ENCODE data around the gene AQP12B. TPM values are rescaled to one million over a fixed set of nuclear protein-coding genes. Genes with fewer than 3 reads are reported as not detected.

AQP12B gene
- total and polyA plus RNA-seq, 2 of the 13 experiments (the other 11 are each of a cell fraction or from before 2014, with no cell fraction given) = not detected

DNA sequence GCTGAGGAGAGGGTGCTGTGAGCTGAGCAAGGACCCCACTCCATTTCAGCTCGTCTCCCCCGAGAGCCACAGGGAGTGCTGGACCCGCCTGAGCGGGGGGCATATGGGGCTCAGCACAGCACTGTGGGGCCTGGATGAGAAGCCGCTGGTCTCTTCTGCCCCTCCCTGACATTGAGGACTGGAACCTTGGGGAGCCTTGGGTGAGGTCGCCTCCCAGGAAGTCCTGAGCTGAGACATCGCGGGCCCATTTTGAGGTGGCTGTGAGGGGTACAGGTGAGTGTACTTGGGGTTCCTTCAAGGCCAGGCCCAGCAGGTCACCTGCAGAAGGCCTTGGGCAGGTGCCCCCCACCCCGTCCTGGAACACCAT is 5.9 kb upstream of the AQP12B start:
- ChIA-PET CTCF (ENCODE audit: low intra/inter-chr PET ratio, low total read pairs) (no interaction called here), POLR2A (no interaction called here)
- Histone ChIP-seq H3K79me2 (ENCODE audit: insufficient read depth, low read length) (no peaks in the 10 kb centered on the region), H3K36me3 (replicated peaks in 1 of 2; ENCODE audit: control insufficient read depth in 1 of 2, insufficient read depth in 2 of 2, low read length in 2 of 2) (no peaks in the 10 kb centered on the region), H3K27me3 (ENCODE audit: control insufficient read depth in 1 of 2, insufficient read depth in 2 of 2, low read length in 2 of 2) (peaks cover 27 to 50% of the 10 kb centered on the region in 2 experiments), H3K27ac (ENCODE audit: extremely low read length, insufficient read depth, low read length) (no peak overlapping the region), H3K4me2 (ENCODE audit: low read depth, low read length) (no peak overlapping the region), H4K20me1 (ENCODE audit: insufficient read depth, low read length) (no peaks in the 10 kb centered on the region), H3K9ac (ENCODE audit: insufficient read depth, low read depth, low read length) (no peak overlapping the region), H3K4me3 (replicated peaks in 1 of 3; ENCODE audit: insufficient read depth in 1 of 3, low read depth in 2 of 3, low read length in 3 of 3) (no peak overlapping the region), H3K4me1 (ENCODE audit: insufficient read depth, low read length) (no peaks in the 10 kb centered on the region), H3K9me3 (ENCODE audit: low read length) (no peaks in the 10 kb centered on the region), H2AFZ (ENCODE audit: low read length) (no peak overlapping the region)
- in situ Hi-C loops (cut with HindIII; ENCODE audit: extremely low pct_ligation_motif_present, low pct_unique_long_range_greater_than_20kb) (no loop called here), intact Hi-C loops (cut with micrococcal nuclease; ENCODE audit: unreplicated experiment) (no loop called here)
- DNase-seq (ENCODE audit: low spot score) = no peak
- TF ChIP-seq SKI (IDR thresholded peaks at IDR 0.05; ENCODE audit: partially characterized antibody) (no peak), FOSL2 (CRISPR knock-in tag; IDR thresholded peaks at IDR 0.05) (no peak), AGO1 (IDR thresholded peaks at IDR 0.05; ENCODE audit: low read depth, low read length, poor library complexity, severe bottlenecking) (no peak), IKZF4 (CRISPR knock-in tag; IDR thresholded peaks at IDR 0.05; ENCODE audit: borderline replicate concordance, low read depth, not compliant biosample characterization) (no peak), KDM4B (CRISPR knock-in tag; IDR thresholded peaks at IDR 0.05) (no peak), CREM (IDR thresholded peaks at IDR 0.05) (no peak), CREM (CRISPR knock-in tag; IDR thresholded peaks at IDR 0.05) (no peak), ELF1 (CRISPR knock-in tag; IDR thresholded peaks at IDR 0.05) (no peak), ZNF20 (CRISPR knock-in tag; IDR thresholded peaks at IDR 0.05) (no peak), ZNF615 (CRISPR knock-in tag; IDR thresholded peaks at IDR 0.05; ENCODE audit: borderline replicate concordance) (no peak), FOSL1 (CRISPR knock-in tag; IDR thresholded peaks at IDR 0.05; ENCODE audit: borderline replicate concordance) (no peak), LCORL (IDR thresholded peaks at IDR 0.05) (no peak), LCORL (CRISPR knock-in tag; IDR thresholded peaks at IDR 0.05) (no peak), SMAD3 (CRISPR knock-in tag; IDR thresholded peaks at IDR 0.05) (no peak), NFKB2 (CRISPR knock-in tag; IDR thresholded peaks at IDR 0.05; ENCODE audit: borderline replicate concordance) (no peak), ZZZ3 (CRISPR knock-in tag; IDR thresholded peaks at IDR 0.05; ENCODE audit: borderline replicate concordance) (no peak), ISX (CRISPR knock-in tag; conservative IDR thresholded peaks at IDR 0.05) (no peak), ZFX (CRISPR knock-in tag; IDR thresholded peaks at IDR 0.05; ENCODE audit: low read depth) (no peak), MIER2 (CRISPR knock-in tag; IDR thresholded peaks at IDR 0.05) (no peak)
- TF ChIP-seq, protein P1, sequence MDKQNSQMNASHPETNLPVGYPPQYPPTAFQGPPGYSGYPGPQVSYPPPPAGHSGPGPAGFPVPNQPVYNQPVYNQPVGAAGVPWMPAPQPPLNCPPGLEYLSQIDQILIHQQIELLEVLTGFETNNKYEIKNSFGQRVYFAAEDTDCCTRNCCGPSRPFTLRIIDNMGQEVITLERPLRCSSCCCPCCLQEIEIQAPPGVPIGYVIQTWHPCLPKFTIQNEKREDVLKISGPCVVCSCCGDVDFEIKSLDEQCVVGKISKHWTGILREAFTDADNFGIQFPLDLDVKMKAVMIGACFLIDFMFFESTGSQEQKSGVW (CRISPR knock-in tag; IDR thresholded peaks at IDR 0.05; ENCODE audit: borderline replicate concordance) = no peak
- TF ChIP-seq, protein P2, sequence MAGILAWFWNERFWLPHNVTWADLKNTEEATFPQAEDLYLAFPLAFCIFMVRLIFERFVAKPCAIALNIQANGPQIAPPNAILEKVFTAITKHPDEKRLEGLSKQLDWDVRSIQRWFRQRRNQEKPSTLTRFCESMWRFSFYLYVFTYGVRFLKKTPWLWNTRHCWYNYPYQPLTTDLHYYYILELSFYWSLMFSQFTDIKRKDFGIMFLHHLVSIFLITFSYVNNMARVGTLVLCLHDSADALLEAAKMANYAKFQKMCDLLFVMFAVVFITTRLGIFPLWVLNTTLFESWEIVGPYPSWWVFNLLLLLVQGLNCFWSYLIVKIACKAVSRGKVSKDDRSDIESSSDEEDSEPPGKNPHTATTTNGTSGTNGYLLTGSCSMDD (CRISPR knock-in tag; IDR thresholded peaks at IDR 0.05) = no peak
- ATAC-seq = no peak
- FAIRE-seq = no peak
- BruUV-seq (replicated peaks) = no TSS peak
- WGBS (ENCODE audit: low lambda C conversion rate) = 43% methylated on average over 4 of the region's 9 CpGs

Data from HepG2 (cell line).